ENCODE measurements around the gene POLD4. TPM values are rescaled to one million over a fixed set of nuclear protein-coding genes. Genes with fewer than 3 reads are reported as not detected.

POLD4 gene
- total and polyA plus RNA-seq, 2 of the 13 experiments (the other 11 are each of a cell fraction or from before 2014, with no cell fraction given) = 10.5 to 27.4 TPM

DNA sequence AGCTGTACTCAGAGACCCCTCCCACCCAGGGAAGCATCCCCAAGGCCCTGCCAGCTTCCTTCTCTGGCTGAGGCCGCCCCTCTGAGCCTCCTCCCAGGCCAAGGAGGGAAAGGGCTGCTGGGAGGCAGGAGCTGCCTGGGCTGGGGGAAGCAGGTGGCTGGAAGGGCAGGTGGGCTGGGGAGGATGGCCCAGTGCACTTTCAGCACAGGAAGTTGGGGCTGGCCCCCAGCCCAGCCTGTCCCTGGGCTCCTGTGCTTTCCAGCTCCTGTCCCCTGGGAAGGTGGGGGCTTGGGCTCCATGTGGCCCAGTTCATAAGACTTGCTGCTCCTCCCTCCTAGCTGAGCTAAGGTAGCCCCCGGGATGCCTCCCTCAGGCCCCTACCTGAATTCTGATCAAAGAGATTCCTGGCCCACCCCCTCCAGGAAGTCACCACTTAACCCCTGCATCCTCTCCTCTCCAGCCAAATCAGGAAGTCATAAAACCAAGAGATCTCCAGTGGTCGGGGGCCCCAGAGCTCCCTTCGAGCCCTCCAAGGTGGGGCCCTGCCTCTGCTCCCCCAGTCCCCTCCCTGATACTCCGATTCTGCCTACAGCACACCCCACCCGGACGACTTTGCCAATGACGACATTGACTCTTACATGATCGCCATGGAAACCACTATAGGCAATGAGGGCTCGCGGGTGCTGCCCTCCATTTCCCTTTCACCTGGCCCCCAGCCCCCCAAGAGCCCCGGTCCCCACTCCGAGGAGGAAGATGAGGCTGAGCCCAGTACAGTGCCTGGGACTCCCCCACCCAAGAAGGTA is 43.4 kb upstream of the POLD4 start:
- Histone ChIP-seq H2AFZ (ENCODE audit: low read length) (no peak overlapping the region), H3K4me2 (ENCODE audit: low read depth, low read length) (no peak overlapping the region), H3K79me2 (ENCODE audit: insufficient read depth, low read length) (peaks cover 20% of the 10 kb centered on the region), H3K27me3 (ENCODE audit: control insufficient read depth in 1 of 2, insufficient read depth in 2 of 2, low read length in 2 of 2) (no peaks in the 10 kb centered on the region), H3K4me3 (replicated peaks in 1 of 3; ENCODE audit: insufficient read depth in 1 of 3, low read depth in 2 of 3, low read length in 3 of 3) (no peak overlapping the region), H3K9me3 (ENCODE audit: low read length) (no peaks in the 10 kb centered on the region), H3K27ac (ENCODE audit: extremely low read length, insufficient read depth, low read length) (no peak overlapping the region), H3K36me3 (replicated peaks in 1 of 2; ENCODE audit: control insufficient read depth in 1 of 2, insufficient read depth in 2 of 2, low read length in 2 of 2) (peaks cover 19 to 27% of the 10 kb centered on the region in 2 experiments; a peak in 4 of 5 replicates), H4K20me1 (ENCODE audit: insufficient read depth, low read length) (peaks cover 3% of the 10 kb centered on the region; the same call in 1 of the 2 replicates), H3K4me1 (ENCODE audit: insufficient read depth, low read length) (peaks cover 26% of the 10 kb centered on the region), H3K9ac (ENCODE audit: insufficient read depth, low read depth, low read length) (no peak overlapping the region)
- intact Hi-C loops (cut with micrococcal nuclease; ENCODE audit: unreplicated experiment) (no loop called here), in situ Hi-C loops (cut with HindIII; ENCODE audit: extremely low pct_ligation_motif_present, low pct_unique_long_range_greater_than_20kb) (no loop called here)
- FAIRE-seq = no peak
- no peak for ATAC-seq
- no peak for DNase-seq (ENCODE audit: low spot score)
- POLR2A ChIA-PET = no interaction called here
- CTCF ChIA-PET (ENCODE audit: low intra/inter-chr PET ratio, low total read pairs) = no interaction called here
- TF ChIP-seq RBM22 (optimal IDR thresholded peaks at IDR 0.05; ENCODE audit: low read length) (peak; percentile 63), ZNF496 (CRISPR knock-in tag; IDR thresholded peaks at IDR 0.05; ENCODE audit: insufficient replicate concordance) (no peak)
- no TSS peak for BruUV-seq (replicated peaks)
- 98% methylated on average over 12 of the region's 13 CpGs for WGBS (ENCODE audit: low lambda C conversion rate)

DNA sequence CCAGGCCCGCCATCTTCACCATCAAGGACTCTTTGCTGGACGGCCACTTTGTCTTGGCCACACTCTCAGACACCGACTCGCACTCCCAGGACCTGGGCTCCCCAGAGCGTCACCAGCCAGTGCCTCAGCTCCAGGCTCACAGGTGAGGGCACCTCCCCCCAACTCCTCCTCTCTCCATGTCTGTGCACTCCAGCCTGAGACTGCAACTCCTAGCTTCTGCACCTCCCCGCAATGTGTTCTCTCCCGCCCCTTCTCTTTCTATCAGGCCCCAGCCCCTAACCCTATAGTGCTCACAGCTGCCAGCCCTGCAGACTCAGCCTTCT is 42.9 kb upstream of the POLD4 start:
- TF ChIP-seq ATM (IDR thresholded peaks at IDR 0.05; ENCODE audit: borderline replicate concordance) (no peak), XBP1 (CRISPR knock-in tag; IDR thresholded peaks at IDR 0.05) (no peak), CBFB (CRISPR knock-in tag; IDR thresholded peaks at IDR 0.05) (no peak), SAFB2 (CRISPR knock-in tag; IDR thresholded peaks at IDR 0.05; ENCODE audit: borderline replicate concordance, low read depth) (no peak), NONO (IDR thresholded peaks at IDR 0.05) (no peak), NONO (CRISPR knock-in tag; conservative IDR thresholded peaks at IDR 0.05) (no peak), MAFK (conservative IDR thresholded peaks at IDR 0.05 in 1 of 2, IDR thresholded peaks at IDR 0.05 in 1 of 2; ENCODE audit: low read length in 2 of 2) (no peak), PHF20 (CRISPR knock-in tag; IDR thresholded peaks at IDR 0.05) (no peak), PPARG (CRISPR knock-in tag; conservative IDR thresholded peaks at IDR 0.05) (no peak), IRF1 (CRISPR knock-in tag; IDR thresholded peaks at IDR 0.05; ENCODE audit: low read depth) (no peak), FOSL1 (CRISPR knock-in tag; IDR thresholded peaks at IDR 0.05; ENCODE audit: borderline replicate concordance) (no peak), IRF2 (CRISPR knock-in tag; IDR thresholded peaks at IDR 0.05) (no peak), ZNF557 (CRISPR knock-in tag; IDR thresholded peaks at IDR 0.05) (no peak)
- TF ChIP-seq, protein P1, sequence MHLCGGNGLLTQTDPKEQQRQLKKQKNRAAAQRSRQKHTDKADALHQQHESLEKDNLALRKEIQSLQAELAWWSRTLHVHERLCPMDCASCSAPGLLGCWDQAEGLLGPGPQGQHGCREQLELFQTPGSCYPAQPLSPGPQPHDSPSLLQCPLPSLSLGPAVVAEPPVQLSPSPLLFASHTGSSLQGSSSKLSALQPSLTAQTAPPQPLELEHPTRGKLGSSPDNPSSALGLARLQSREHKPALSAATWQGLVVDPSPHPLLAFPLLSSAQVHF (CRISPR knock-in tag; IDR thresholded peaks at IDR 0.05) = no peak
- intact Hi-C loops (cut with micrococcal nuclease; ENCODE audit: unreplicated experiment) (no loop called here), in situ Hi-C loops (cut with HindIII; ENCODE audit: extremely low pct_ligation_motif_present, low pct_unique_long_range_greater_than_20kb) (no loop called here)
- Histone ChIP-seq H3K4me1 (ENCODE audit: insufficient read depth, low read length) (peaks cover 26% of the 10 kb centered on the region), H2AFZ (ENCODE audit: low read length) (no peak overlapping the region), H4K20me1 (ENCODE audit: insufficient read depth, low read length) (peaks cover 3% of the 10 kb centered on the region; the same call in 1 of the 2 replicates), H3K36me3 (replicated peaks in 1 of 2; ENCODE audit: control insufficient read depth in 1 of 2, insufficient read depth in 2 of 2, low read length in 2 of 2) (peaks cover 19 to 27% of the 10 kb centered on the region in 2 experiments; a peak in 4 of 5 replicates), H3K27me3 (ENCODE audit: control insufficient read depth in 1 of 2, insufficient read depth in 2 of 2, low read length in 2 of 2) (no peaks in the 10 kb centered on the region), H3K4me3 (replicated peaks in 1 of 3; ENCODE audit: insufficient read depth in 1 of 3, low read depth in 2 of 3, low read length in 3 of 3) (no peak overlapping the region), H3K9me3 (ENCODE audit: low read length) (no peaks in the 10 kb centered on the region), H3K27ac (ENCODE audit: extremely low read length, insufficient read depth, low read length) (no peak overlapping the region), H3K4me2 (ENCODE audit: low read depth, low read length) (no peak overlapping the region), H3K9ac (ENCODE audit: insufficient read depth, low read depth, low read length) (no peak overlapping the region), H3K79me2 (ENCODE audit: insufficient read depth, low read length) (peaks cover 20% of the 10 kb centered on the region)
- POLR2A ChIA-PET = no interaction called here
- ATAC-seq = no peak
- BruUV-seq (replicated peaks) = no TSS peak
- DNase-seq (ENCODE audit: low spot score) = no peak
- CTCF ChIA-PET (ENCODE audit: low intra/inter-chr PET ratio, low total read pairs) = no interaction called here
- no peak for FAIRE-seq
- 97% methylated on average over 7 of the region's 7 CpGs for WGBS (ENCODE audit: low lambda C conversion rate)
